K562 (cell line): ENCODE results near the gene PCSK6. TPM values are rescaled to one million over a fixed set of nuclear protein-coding genes. Genes with fewer than 3 reads are reported as not detected.

Source experiments
- ATAC-seq: fragments of 200-7000 bp; cut with Tn5 transposase; 3 replicates; pipeline ENCODE4 v1.9.1; 2020; ENCODE audit warnings: moderate library complexity
- BruUV-seq: library from RNA; stranded (reverse); fragments of 400-500 nt; replicated peaks from 2 replicates; lab custom pipeline; 2021; lab: Mats Ljungman, UMichigan
- CTCF ChIA-PET: fragments of 300-600 bp; formaldehyde crosslinking; extraction: SDS; loops from one replicate; lab custom pipeline; 2021; ENCODE audit warnings: low intra/inter-chr PET ratio; lab: Yijun Ruan, JAX
- POLR2A ChIA-PET: fragments of 300-600, 350-650 bp; sonication (Branson Sonifier 250); formaldehyde crosslinking; extraction: SDS; loops from one replicate; lab custom pipeline; 2021; ENCODE audit warnings: antibody characterized with exemption, inconsistent platforms; lab: Yijun Ruan, JAX
- DNase-seq, 4 experiments: peaks; one replicate each; pipeline versions ENCODE4 v3.0.0 to v3.0.0-alpha.2; 2011 to 2018; ENCODE audit warnings: low spot score in 3 of 4, mixed read lengths in 3 of 4; ENCODE audit errors: extremely low read depth in 1 of 4
- FAIRE-seq: peaks from 2 replicates; lab custom pipeline; 2011; peaks lifted over from hg19 to GRCh38; lab: Jason Lieb, UNC
- H2AFZ ChIP-seq: 2 replicates; pipeline ENCODE4 v1.6.0; 2011; ENCODE audit warnings: low read depth, low read length, control low read depth, inconsistent platforms
- H3K27ac ChIP-seq: fragments of 200-600 bp; 3 replicates; pipeline ENCODE4 v1.8.0; 2011; ENCODE audit warnings: low read depth, mild to moderate bottlenecking, control low read depth, inconsistent platforms, low read length, moderate library complexity, mixed read lengths; ENCODE audit errors: extremely low read depth
- H3K27me3 ChIP-seq, 2 experiments: fragments of 300-600 bp in 1 of 2; 2 replicates in 1 of 2; 3 replicates in 1 of 2; pipeline versions ENCODE4 v1.6.0 to v1.8.0; 2011; ENCODE audit warnings: inconsistent platforms in 2 of 2, low read length in 2 of 2, mild to moderate bottlenecking in 1 of 2, mixed read lengths in 1 of 2, moderate library complexity in 1 of 2; ENCODE audit not compliant: control insufficient read depth in 2 of 2, insufficient read depth in 2 of 2
- H3K36me3 ChIP-seq: fragments of 300-600 bp; 3 replicates; pipeline ENCODE4 v1.8.0; 2011; ENCODE audit warnings: mild to moderate bottlenecking, low read length, inconsistent platforms; ENCODE audit not compliant: control insufficient read depth, insufficient read depth
- H3K4me1 ChIP-seq, 2 experiments: fragments of 200-600 bp in 1 of 2; replicated peaks in 1 of 2; 2 replicates in 1 of 2; 3 replicates in 1 of 2; pipeline versions ENCODE4 v1.5.1 to v1.8.0; 2011; ENCODE audit warnings: inconsistent platforms in 2 of 2, low read length in 2 of 2, mild to moderate bottlenecking in 1 of 2, mixed read lengths in 1 of 2, moderate library complexity in 1 of 2; ENCODE audit not compliant: control insufficient read depth in 2 of 2, insufficient read depth in 2 of 2
- H3K4me2 ChIP-seq: 2 replicates; pipeline ENCODE4 v1.6.1; 2011; ENCODE audit warnings: low read length, control low read depth, inconsistent platforms, mixed read lengths; ENCODE audit not compliant: insufficient read depth
- H3K4me3 ChIP-seq: fragments of 200-600 bp; sonication (generic), shearing (Covaris generic); 2 replicates; pipeline ENCODE4 v1.5.1; 2016; ENCODE audit warnings: control low read depth, inconsistent platforms
- H3K79me2 ChIP-seq: fragments of 200-600 bp; 3 replicates; pipeline ENCODE4 v1.8.0; 2011; ENCODE audit warnings: low read length, inconsistent platforms; ENCODE audit not compliant: control insufficient read depth, insufficient read depth
- H3K9ac ChIP-seq, 2 experiments: 2 replicates each; pipeline versions ENCODE4 v1.6.0 to v1.6.1; 2011; ENCODE audit warnings: low read depth in 2 of 2, low read length in 2 of 2, control low read depth in 1 of 2, inconsistent platforms in 1 of 2, mild to moderate bottlenecking in 1 of 2, mixed read lengths in 1 of 2; ENCODE audit not compliant: insufficient read depth in 1 of 2
- H3K9me1 ChIP-seq: one replicate; pipeline ENCODE4 v1.6.0; 2011; ENCODE audit warnings: inconsistent platforms, mild to moderate bottlenecking, low read length, moderate library complexity; ENCODE audit not compliant: control insufficient read depth, insufficient read depth
- H3K9me3 ChIP-seq: replicated peaks from 2 replicates; pipeline ENCODE4 v1.5.1; 2011; ENCODE audit warnings: low read depth, low read length, inconsistent platforms; ENCODE audit not compliant: control insufficient read depth, insufficient read depth
- H4K20me1 ChIP-seq: replicated peaks from 2 replicates; pipeline ENCODE4 v1.6.1; 2011; ENCODE audit warnings: low read length, inconsistent platforms, mixed read lengths; ENCODE audit not compliant: control insufficient read depth, insufficient read depth
- CBFA2T3 ChIP-seq: fragments of 450-650 bp; IDR thresholded peaks from 2 replicates; pipeline ENCODE4 v1.6.1; 2017
- MTA1 ChIP-seq: fragments of 450-650 bp; IDR thresholded peaks from 2 replicates; pipeline ENCODE4 v1.6.1; 2017; ENCODE audit warnings: borderline replicate concordance
- SMAD2 ChIP-seq: fragments of 150-350 bp; IDR thresholded peaks from 2 replicates; pipeline ENCODE4 v1.6.1; 2014; ENCODE audit warnings: low read depth, mild to moderate bottlenecking, low read length
- U2AF1 ChIP-seq: fragments of 200-400 bp; formaldehyde crosslinking; optimal IDR thresholded peaks from 2 replicates; pipeline ENCODE3; 2017; ENCODE audit warnings: mild to moderate bottlenecking, low read depth, low read length, moderate library complexity
- ZBTB40 ChIP-seq, 2 experiments: fragments of 450-650 bp in 1 of 2; sonication (generic) in 1 of 2; formaldehyde crosslinking in 1 of 2; IDR thresholded peaks; 2 replicates each; pipeline versions ENCODE4 v1.7.1 to v1.9.0; 2016 to 2022; ENCODE audit warnings: inconsistent platforms in 1 of 2, mild to moderate bottlenecking in 1 of 2, missing genetic modification reagents in 1 of 2
- ZNF75A ChIP-seq: fragments of 450-650 bp; formaldehyde crosslinking; IDR thresholded peaks from 2 replicates; pipeline ENCODE4 v1.4.0; 2020; ENCODE audit warnings: mild to moderate bottlenecking
- WGBS: fragments of 100-300 bp; shearing (Covaris generic); methylation state at CpG from one replicate; pipeline ENCODE4 v1.1.6; 2016; ENCODE audit warnings: low coverage, mixed read lengths; ENCODE audit not compliant: insufficient coverage; ENCODE audit errors: missing lambda C conversion rate; 5-methylcytosine and 5-hydroxymethylcytosine counted together
- in situ Hi-C: fragments of 300-500 bp; cut with MboI; formaldehyde crosslinking; loops from 4 replicates; pipeline ENCODE4 v1.15.0; 2018; ENCODE audit warnings: inconsistent platforms, mixed read lengths
- intact Hi-C: fragments of 100-400 bp; cut with micrococcal nuclease; formaldehyde crosslinking; loops from 2 replicates; pipeline ENCODE4 v1.14.2; 2022
- polyA plus RNA-seq, 8 experiments: library from polyadenylated mRNA; depleted of rRNA in 4 of 8; stranded (reverse) in 5 of 8; unstranded in 3 of 8; fragments of >200 nt; fragmentation: Nextera tagmentation in 2 of 8; fragmentation: Illumina TruSeq in 1 of 8; extraction: Ambion mirVana in 2 of 8; extraction: Trizol in 1 of 8; gene quantifications; 2 replicates each; pipeline versions ENCODE4 v1.2.1 to v1.2.3, GENCODE V29; 2011 to 2014; ENCODE audit warnings: inconsistent platforms in 1 of 8, missing spikeins in 1 of 8
- total RNA-seq, 7 experiments: library from RNA; depleted of rRNA in 6 of 7; stranded (reverse); fragments of >200 nt in 6 of 7; fragmentation: Illumina TruSeq in 2 of 7; extraction: Trizol in 2 of 7; gene quantifications; 2 replicates each; pipeline versions ENCODE4 v1.2.1 to v1.2.3, GENCODE V29; 2011 to 2021; ENCODE audit warnings: low replicate concordance in 1 of 7
- TF ChIP-seq, protein P1 (sequence below): fragments of 450-650 bp; IDR thresholded peaks from 2 replicates; pipeline ENCODE4 v1.6.1; 2017; ENCODE audit warnings: antibody characterized with exemption, mild to moderate bottlenecking

PCSK6 gene
- total and polyA plus RNA-seq, 9 of the 15 experiments (the other 6 are each of a cell fraction or from before 2014, with no cell fraction given): 2.2 to 32.6 (median 14.5) TPM

DNA sequence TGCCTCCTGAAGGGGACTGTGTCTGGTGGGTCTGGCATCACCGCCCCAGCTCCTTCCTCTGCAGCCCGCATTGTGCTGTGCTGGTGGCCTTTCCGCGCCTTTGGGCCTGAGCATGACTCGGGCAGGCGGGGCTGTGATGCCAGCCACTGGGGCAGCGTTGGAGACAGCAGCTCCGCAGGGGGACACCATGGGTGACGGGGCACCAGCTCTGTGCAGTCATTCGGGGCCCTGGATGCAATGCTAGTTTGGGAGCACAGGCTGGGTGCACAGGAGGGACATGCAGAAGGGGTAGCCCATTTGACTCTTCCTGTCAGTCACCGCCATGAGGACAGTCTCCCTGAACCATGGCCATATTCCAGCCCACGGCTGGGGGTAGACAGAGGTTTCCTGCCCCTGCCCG, 110.6 kb downstream of the PCSK6 start:
- WGBS: 69% methylated on average over 8 of the region's 13 CpGs
- FAIRE-seq (no peak), ATAC-seq (no peak), DNase-seq (no peak)
- no peaks in the 10 kb centered on the region; the same call in 1 of the 2 replicates for H4K20me1 ChIP-seq
- no peaks in the 10 kb centered on the region for H3K79me2 ChIP-seq
- 0 out of 5 replicates have a peak, but pooled peaks cover 0 to 3% of the 10 kb centered on the region in 2 experiments for H3K4me1 ChIP-seq
- H2AFZ ChIP-seq: no peak overlapping the region
- intact Hi-C loops (no loop called here), in situ Hi-C loops (no loop called here)
- peaks cover 0 to 26% of the 10 kb centered on the region in 2 experiments; a peak in 2 of 5 replicates for H3K27me3 ChIP-seq
- POLR2A ChIA-PET: no interaction called here
- no peak overlapping the region for H3K9ac ChIP-seq
- no peaks in the 10 kb centered on the region for H3K9me3 ChIP-seq
- H3K9me1 ChIP-seq: peaks cover 2% of the 10 kb centered on the region
- H3K36me3 ChIP-seq: peaks cover 3% of the 10 kb centered on the region; the same call in 1 of the 3 replicates
- BruUV-seq: no TSS peak
- CTCF ChIA-PET: no interaction called here
- no peak overlapping the region for H3K4me2 ChIP-seq
- H3K4me3 ChIP-seq: no peak overlapping the region
- H3K27ac ChIP-seq: no peak overlapping the region
- TF ChIP-seq, protein P1, sequence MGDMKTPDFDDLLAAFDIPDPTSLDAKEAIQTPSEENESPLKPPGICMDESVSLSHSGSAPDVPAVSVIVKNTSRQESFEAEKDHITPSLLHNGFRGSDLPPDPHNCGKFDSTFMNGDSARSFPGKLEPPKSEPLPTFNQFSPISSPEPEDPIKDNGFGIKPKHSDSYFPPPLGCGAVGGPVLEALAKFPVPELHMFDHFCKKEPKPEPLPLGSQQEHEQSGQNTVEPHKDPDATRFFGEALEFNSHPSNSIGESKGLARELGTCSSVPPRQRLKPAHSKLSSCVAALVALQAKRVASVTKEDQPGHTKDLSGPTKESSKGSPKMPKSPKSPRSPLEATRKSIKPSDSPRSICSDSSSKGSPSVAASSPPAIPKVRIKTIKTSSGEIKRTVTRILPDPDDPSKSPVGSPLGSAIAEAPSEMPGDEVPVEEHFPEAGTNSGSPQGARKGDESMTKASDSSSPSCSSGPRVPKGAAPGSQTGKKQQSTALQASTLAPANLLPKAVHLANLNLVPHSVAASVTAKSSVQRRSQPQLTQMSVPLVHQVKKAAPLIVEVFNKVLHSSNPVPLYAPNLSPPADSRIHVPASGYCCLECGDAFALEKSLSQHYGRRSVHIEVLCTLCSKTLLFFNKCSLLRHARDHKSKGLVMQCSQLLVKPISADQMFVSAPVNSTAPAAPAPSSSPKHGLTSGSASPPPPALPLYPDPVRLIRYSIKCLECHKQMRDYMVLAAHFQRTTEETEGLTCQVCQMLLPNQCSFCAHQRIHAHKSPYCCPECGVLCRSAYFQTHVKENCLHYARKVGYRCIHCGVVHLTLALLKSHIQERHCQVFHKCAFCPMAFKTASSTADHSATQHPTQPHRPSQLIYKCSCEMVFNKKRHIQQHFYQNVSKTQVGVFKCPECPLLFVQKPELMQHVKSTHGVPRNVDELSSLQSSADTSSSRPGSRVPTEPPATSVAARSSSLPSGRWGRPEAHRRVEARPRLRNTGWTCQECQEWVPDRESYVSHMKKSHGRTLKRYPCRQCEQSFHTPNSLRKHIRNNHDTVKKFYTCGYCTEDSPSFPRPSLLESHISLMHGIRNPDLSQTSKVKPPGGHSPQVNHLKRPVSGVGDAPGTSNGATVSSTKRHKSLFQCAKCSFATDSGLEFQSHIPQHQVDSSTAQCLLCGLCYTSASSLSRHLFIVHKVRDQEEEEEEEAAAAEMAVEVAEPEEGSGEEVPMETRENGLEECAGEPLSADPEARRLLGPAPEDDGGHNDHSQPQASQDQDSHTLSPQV: no peak
- no peak for TF ChIP-seq U2AF1
- no peak for TF ChIP-seq ZBTB40 (IDR thresholded peaks at IDR 0.05)
- TF ChIP-seq ZBTB40 (CRISPR knock-in tag; IDR thresholded peaks at IDR 0.05): no peak
- no peak for TF ChIP-seq MTA1
- no peak for TF ChIP-seq SMAD2
- TF ChIP-seq CBFA2T3: no peak
- TF ChIP-seq ZNF75A: no peak
